ENCODE data around the gene TRAPPC6A.

The TRAPPC6A gene

GRCh38 chr19:45184115-45184514 is 6.1 kb upstream of the TRAPPC6A start:
- no peak for DNase-seq

DNA sequence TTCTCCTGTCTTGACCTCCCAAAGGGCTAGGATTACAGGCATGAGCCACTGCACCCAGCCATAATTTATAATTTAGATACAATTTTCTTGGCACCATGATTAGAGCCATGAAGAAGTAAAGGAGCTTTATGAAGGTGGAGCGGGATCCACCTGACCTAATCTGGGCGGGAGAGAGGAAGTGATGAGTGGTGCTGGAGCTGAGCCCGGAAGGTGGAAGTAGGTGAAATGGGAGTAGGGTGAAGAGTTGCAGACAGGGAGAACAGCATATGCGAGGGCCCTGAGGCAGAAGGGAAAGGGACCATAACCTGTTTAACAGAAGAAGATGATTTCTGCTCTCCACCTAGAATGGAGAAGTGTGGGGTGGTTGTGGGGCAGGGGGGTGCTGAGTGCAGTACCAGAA is 4.7 kb upstream of the TRAPPC6A start:
- no peak for DNase-seq

- no peak for DNase-seq
These were observed 2.9 kb upstream of the TRAPPC6A start for GRCh38 chr19:45180936-45181335.

DNA sequence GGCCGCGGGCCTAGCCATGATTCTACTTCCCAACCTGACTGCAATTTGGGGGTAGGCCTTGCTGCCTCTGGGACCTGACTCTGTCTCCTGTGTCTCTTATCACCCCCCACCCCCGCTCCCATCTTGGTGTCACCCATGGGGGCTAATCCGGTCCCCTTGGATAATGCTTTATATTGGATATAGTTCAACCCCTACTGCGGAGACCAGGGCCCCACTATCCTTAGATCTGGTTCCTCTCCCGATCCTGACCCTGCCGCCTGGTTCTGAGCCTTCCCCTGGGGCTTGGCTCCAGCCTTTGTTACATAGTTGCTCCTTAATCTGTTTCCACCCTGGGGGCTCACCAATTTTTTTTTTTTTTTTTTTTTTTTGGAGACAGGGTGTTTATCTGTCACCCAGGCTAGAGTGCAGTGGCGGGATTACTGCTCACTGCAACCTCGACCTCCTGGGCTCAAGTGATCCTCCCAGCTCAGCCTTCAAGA is 1.9 kb upstream of the TRAPPC6A start:
- DNase-seq, result no peak

- DNase-seq, result no peak
These were observed 1.2 kb upstream of the TRAPPC6A start for GRCh38 chr19:45179072-45179891.

GRCh38 chr19:45178262-45179071 is 430 bp upstream of the TRAPPC6A start, which contains the start of gene BLOC1S3:
Gene BLOC1S3 (plus strand): TSS chr19:45178784. CDS start chr19:45179297, 513 bp downstream.
- peak; percentile 100 for DNase-seq

GRCh38 chr19:45175515-45176345 is 2.3 kb downstream of the TRAPPC6A start:
- DNase-seq, result no peak

GRCh38 chr19:45173816-45174215 is 4.2 kb downstream of the TRAPPC6A start:
- no peak for DNase-seq

GRCh38 chr19:45172611-45173208 is 5.3 kb downstream of the TRAPPC6A start:
- DNase-seq, result no peak

GRCh38 chr19:45172173-45172572 is 5.9 kb downstream of the TRAPPC6A start:
- no peak for DNase-seq

- no peak for DNase-seq
These were observed 6.8 kb downstream of the TRAPPC6A start for GRCh38 chr19:45171211-45171623.

DNA sequence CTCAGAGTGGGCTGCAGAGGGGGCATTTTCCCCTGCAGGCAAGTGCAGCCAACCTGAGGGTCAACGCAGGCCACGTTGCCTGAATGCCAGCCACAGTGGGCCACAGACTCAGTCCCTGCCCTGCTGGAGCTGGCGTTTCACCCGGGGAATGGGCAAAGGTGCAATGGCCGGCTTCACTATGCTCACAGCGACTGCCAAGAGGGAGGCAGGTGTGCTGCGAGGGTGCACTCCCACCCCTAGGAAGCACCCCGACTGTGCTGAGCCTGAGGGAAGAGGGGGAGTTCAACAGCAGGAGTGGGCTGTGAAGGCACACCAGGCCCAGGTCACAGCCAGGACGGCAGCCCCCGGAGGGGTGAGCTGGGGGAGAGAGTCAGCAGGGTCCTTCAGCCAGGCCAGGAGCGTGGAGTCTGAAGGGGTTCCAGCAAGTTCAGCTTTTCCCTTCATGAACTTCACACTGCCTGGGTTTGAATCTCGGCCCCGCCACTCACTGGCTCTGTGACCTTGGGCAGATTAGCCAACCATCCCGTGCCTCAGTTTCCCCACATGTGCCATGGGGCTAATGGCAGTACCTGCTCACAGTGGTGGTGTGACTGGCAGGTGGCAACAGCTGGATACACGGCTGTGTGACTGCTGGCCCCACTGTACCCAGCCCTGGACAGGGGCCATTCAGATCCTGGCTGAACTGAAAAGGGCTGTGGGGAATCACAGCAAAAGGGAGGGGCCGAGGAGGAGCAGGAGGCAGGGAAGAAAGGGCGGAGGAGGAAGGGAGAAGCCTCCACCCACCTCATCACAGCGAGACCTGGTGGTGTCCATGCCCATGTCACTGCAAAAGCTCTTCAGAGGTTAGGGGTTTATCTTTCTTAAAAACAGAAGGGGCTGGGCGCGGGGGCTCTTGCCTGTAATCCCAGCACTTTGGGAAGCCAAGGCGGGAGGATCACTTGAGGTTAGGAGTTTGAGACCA is 7.6 kb downstream of the TRAPPC6A start:
- no peak for DNase-seq

- DNase-seq, result no peak
These were observed 8.4 kb downstream of the TRAPPC6A start for GRCh38 chr19:45169602-45170001.

GRCh38 chr19:45168767-45169351 is 9.2 kb downstream of the TRAPPC6A start:
- no peak for DNase-seq

DNA sequence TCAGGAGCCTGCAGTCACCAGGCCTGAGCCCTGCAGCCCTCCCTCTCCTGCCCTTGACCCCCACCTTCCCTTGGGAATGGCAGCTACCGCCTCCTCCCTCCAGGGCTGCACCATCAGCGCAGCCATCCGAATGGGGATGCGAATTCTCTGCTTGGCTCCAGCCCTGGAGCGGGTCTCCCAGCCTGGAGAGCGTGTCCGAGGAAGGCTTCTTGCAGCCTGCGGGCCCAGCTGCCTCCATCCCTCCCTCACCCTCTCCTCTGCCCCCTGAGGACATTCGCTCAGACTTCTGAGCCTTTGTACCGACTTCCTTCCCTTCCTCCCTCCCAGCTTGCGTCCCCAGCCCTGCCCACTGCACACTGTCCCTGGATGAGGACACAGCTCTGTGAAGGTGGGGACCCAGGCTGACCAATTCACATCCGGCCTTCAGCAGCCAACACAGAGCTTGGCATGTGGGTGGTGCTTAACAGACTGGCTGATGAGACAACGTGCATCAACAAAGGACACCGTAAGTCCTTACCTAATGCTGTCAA is 11.2 kb downstream of the TRAPPC6A start:
- no peak for DNase-seq

DNA sequence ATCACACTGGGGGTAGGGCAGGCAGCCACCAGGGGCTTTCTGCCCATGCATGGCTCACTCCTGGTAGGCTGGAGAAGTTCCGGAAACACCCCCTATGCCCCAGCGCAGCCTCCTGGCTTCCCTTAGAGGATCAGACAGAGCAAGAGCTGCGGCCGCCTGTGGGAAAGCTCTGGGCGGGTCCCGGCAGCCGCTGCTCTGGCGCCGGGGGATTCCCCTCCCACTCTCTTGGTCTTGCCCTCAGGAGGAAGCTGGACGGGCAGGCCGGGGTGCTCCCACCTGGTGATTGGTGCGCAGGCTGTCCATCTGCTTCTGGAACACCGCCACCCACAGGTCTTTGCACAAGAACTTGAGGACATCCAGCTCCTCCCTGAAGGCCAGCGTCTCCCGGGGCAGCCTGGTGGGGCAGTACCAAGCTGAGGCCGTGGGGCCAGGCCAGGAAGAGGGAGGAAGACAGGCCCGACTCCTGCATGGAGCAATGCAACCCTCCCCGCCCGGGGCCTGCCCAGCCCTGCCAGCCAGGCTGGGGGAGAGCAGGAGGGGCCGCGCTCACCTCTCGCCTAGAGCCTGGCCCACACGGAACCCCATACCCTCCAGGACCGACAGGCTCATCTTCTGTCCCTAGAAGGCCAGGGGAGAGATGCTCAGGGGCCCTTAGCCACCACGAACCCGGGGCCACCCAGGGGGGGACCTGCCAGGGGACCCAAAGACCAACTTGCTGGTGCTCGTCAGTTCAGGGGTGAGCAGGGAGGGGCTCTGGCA is 13.3 kb downstream of the TRAPPC6A start:
- DNase-seq, result no peak

- DNase-seq, result no peak
These were observed 14.1 kb downstream of the TRAPPC6A start for GRCh38 chr19:45163751-45164460.

DNA sequence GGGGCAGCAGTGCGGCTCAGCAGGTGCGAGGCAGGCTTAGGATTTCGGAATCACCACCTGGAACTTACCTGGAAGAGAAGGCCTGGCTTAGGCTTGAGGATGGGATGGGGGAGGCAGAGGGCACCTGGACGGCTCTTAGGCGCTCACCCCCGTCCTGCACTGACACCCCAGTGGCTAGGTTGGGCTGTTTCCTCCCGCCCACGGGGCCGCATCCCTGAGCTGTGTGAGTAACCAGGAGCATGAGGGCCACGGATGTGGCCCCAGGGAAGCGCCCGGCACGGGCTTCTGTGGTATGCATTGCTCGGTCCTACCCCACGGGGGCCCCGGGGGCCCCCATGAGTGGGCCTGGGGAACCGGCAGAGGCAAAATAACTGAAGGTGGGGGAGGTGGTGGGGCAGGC is 14.9 kb downstream of the TRAPPC6A start:
- DNase-seq, result no peak

DNA sequence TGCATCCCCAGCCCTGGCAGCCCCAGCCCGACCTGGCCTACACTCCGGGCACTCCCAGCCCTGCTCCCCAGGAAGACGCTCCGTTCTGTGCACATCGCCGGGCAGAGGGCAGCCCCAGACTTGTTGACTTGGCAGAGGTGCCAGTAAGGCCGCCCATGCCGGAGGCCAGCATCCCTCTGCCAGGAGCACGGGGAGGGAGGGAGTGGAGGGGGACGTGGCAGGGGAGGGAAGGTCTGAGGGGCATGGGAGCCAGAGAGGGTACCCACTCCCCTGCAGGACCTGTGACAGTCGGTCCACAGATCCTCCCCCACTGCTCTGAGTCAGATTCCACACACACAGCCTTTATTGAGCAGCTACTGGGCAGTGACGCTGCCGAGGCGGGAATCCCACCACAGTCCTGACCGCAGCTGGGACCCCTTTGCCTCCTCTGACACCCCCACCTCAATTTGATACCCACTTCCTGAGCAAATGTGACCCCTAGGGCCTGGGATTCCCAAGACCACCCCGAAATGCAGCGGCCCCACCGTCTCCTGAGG is 15.4 kb downstream of the TRAPPC6A start:
- peak; percentile 91 for DNase-seq
